GM12875 (cell line): ENCODE data around the gene MEGF11.
"Not testable (repeated sequence)": the region's sequence is repeated elsewhere in the genome, so short reads cannot be mapped to it uniquely, and the experiment has no call there.

Source experiments
- H3K4me3 ChIP-seq: one replicate; pipeline ENCODE4 v1.5.1; 2011; ENCODE audit warnings: low read depth, low read length, control low read depth
- TF ChIP-seq, protein P1 (sequence below): IDR thresholded peaks from 2 replicates; pipeline ENCODE4 v1.5.1; 2011; ENCODE audit warnings: low read depth, mild to moderate bottlenecking, control low read depth, inconsistent platforms, low read length, moderate library complexity, borderline replicate concordance; ENCODE audit not compliant: insufficient read depth

Gene MEGF11

DNA sequence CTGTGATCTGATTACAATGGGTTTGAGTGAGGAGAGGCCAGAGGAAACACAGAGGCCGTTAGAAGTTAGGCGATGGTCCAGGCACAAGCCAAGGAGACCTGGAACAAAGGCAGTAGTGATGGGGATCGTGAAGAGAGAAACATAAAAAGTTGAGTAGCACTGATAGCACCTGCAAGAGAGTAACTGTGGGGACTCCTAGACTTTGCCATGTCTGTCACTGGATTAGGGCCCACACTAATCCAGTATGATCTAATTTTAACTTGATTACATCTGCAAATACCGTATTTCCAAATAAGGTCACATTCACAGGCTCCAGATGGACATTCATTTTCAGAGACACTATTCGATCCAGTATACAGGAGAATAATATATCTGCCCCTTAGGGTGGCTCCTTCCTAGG is 239.5 kb downstream of the MEGF11 start:
- TF ChIP-seq, protein P1, sequence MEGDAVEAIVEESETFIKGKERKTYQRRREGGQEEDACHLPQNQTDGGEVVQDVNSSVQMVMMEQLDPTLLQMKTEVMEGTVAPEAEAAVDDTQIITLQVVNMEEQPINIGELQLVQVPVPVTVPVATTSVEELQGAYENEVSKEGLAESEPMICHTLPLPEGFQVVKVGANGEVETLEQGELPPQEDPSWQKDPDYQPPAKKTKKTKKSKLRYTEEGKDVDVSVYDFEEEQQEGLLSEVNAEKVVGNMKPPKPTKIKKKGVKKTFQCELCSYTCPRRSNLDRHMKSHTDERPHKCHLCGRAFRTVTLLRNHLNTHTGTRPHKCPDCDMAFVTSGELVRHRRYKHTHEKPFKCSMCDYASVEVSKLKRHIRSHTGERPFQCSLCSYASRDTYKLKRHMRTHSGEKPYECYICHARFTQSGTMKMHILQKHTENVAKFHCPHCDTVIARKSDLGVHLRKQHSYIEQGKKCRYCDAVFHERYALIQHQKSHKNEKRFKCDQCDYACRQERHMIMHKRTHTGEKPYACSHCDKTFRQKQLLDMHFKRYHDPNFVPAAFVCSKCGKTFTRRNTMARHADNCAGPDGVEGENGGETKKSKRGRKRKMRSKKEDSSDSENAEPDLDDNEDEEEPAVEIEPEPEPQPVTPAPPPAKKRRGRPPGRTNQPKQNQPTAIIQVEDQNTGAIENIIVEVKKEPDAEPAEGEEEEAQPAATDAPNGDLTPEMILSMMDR, result no peak
- no peak overlapping the region for H3K4me3 ChIP-seq

DNA sequence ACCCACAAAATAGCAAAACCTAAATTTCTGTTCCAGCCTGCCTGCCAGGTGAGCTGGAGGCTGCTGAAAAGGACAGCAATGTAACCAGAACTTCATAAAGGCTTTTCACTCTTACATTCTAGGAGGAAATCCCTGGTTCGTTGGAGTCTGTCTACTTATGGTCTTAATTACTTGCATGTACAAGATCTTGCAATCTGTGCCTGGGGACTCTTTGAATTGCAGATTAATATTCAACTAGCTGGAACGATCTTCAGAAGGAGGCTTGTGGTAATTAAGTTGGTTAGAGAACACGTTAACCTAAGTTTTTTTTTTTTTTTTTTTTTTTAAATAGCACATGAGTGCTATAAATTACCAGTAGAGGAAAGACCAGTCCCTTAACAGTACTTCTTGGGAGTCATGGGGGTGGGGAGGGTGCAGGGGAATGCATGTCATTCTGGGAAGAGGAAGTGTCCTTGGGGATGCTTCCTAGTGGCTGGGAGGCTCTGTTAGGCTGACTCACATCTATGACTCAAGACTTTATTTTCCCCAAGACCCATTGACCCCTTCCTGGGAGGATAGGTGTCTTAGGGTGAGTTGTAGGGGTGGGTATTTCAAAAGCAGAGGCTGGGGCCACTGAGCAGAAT is 244.5 kb downstream of the MEGF11 start:
- TF ChIP-seq, protein P1, result no peak
- H3K4me3 ChIP-seq, result no peak overlapping the region

DNA sequence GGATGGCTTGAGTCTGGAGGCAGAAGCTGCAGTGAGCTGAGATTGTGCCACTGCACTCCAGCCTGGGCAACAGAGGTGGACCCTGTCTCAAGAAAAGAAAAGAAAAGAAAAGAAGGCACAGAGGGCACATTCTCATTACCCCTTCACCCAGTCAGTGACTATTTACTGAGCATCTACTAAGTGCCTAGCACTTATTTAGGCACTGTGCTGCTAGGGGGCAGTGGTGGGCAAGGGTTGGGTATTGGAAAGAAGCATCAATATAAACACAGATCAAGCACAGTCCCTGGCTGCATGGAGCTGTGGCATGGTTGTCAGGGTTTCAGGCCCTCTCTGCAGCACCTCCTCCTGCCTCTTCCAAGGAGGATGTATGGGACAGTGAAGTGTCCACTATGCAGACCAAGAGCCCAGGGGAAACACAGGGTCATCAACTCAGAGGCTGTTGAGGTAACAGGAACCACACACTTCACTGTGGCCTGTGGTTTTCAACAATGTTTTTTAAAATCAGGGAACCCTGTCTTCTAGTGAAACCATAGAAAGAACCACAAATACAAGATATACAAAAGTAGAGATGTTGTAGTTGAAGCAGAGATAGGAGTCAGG is 245.8 kb downstream of the MEGF11 start:
- H3K4me3 ChIP-seq, result no peak overlapping the region
- TF ChIP-seq, protein P1, result peak; percentile 27; the same call in 1 of the 2 replicates

DNA sequence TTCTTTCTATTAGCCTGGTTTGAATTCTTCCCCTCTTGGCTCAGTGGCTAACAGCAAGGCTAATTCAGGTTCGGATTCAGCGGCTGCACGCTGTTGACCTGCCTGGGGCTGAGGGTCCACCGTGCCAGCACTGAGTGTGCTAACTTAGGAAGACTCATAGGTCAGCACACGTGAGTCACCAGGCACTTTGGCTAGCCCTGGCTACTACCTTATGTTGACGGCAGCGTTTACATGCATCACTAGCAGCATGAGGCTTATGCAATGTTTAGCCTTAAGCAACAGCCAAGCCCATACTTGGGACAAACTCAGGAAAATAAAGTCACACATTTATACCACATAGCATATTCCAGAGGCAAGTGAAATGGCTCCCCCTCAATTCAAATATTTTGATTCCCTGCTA is 246.6 kb downstream of the MEGF11 start:
- H3K4me3 ChIP-seq, result no peak overlapping the region
- TF ChIP-seq, protein P1, result no peak

DNA sequence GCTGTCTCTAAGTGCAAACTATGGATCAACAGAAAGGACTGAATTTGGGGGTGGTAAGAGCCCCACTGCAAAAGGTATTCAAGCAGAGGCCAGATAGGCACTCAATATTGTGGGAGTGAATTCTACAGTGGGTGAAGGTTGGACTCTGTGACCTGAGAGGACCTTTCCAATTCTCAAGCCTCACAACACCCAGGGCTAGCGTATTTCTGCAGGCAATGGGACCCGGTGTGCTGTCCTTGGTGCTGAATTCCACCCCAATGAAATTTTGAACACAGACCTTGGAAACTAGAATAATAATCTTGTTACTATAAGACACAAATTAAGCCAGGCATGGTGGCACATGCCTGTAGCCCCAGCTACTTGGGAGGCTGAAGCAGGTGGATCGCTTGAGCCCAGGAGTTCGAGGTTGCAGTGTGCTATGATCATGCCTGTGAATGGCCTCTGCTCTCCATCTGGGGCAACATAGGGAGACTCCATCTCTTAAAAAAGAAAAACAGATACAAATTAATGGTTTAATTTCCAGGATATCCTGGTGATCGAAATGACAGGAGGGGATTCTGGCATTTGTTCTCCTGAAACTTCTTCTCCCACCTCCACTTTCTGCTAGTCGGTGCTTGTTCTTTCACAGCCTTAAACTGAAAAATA is 248.8 kb downstream of the MEGF11 start:
- TF ChIP-seq, protein P1, result no peak
- no peak overlapping the region for H3K4me3 ChIP-seq

DNA sequence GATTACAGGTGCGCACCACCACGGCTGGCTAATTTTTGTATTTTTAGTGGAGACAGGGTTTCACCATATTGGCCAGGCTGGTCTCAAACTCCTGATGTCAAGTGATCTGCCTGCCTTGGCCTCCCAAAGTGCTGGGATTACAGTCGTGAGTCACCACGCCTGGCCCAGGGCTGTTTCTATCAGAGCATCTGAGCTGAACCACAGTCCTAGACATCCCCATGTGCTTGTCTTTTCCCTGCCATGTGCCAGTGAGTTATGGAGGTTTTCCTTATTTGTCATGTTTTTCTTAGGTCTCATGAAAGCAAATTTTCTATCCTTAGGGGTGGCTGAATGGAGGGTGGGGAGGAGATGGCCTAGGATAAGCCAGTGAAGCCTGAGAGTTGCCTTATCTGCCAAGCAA is 250.4 kb downstream of the MEGF11 start:
- not testable (repeated sequence) for H3K4me3 ChIP-seq

DNA sequence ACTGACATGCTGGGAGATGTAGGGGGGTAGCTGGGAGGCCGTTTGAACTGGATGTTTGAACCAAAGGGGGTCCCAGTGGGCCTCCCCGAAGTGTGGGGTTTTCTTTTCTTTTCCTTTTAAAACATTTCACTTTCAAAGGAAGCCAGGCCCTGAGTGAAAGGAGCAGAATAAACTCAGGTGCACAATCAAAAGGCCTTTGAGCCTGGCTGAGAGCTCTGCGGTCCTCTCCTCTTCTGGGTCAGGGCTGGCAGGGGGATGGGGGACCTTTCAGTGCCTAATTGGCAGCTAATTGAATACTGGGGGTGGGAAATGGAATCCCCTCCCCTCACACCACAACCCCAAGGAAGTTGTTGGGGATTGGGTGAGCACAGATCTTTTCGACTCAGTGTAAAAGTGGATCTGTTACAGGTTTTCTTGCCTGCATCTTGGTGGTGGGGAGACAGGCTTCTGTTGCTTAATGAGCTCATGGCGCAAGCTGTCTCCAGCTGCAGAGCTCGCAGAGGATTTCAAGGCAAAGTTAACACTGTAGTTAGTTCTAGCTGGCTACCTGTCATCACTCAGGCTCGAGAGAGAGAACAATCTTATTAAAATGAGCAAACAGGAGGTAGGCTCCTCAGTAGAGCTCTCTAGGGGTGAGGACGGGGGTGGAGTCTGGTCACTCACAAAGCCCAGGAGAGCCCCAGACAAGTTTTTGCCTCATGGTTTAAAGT is 251.7 kb downstream of the MEGF11 start:
- no peak overlapping the region for H3K4me3 ChIP-seq
- TF ChIP-seq, protein P1, result no peak
